CD4-positive, CD25-positive, alpha-beta regulatory T cell (primary cell): ENCODE results near the gene ATXN1. TPM values are rescaled to one million over a fixed set of nuclear protein-coding genes. Genes with fewer than 3 reads are reported as not detected.

ENCODE experiments used
- ATAC-seq, 2 donors: fragments of 150-1000 bp; cut with Tn5 transposase; one replicate each; pipeline ENCODE4 v1.10.0; 2021; ENCODE audit warnings: low read depth in 2 of 2, moderate number of reproducible peaks in 2 of 2, moderate library complexity in 1 of 2
- DNase-seq, 3 donors: peaks; one replicate each; pipeline versions ENCODE4 v3.0.0 to v3.0.0-alpha.2; 2012 to 2022; ENCODE audit warnings: mixed read lengths in 1 of 3
- H3K27ac ChIP-seq: one replicate; pipeline ENCODE4 v1.7.0; 2013; ENCODE audit warnings: mild to moderate bottlenecking, low read length; ENCODE audit not compliant: insufficient read depth, poor library complexity, severe bottlenecking
- H3K27me3 ChIP-seq: one replicate; pipeline ENCODE4 v1.7.0; 2013; ENCODE audit warnings: low read length; ENCODE audit not compliant: control insufficient read depth, insufficient read depth
- H3K36me3 ChIP-seq: one replicate; pipeline ENCODE4 v1.7.0; 2013; ENCODE audit warnings: mild to moderate bottlenecking, low read length, moderate library complexity; ENCODE audit not compliant: control insufficient read depth, insufficient read depth
- H3K4me1 ChIP-seq: 2 replicates; pipeline ENCODE4 v1.7.0; 2013; ENCODE audit warnings: mild to moderate bottlenecking, low read length; ENCODE audit not compliant: insufficient read depth, control insufficient read depth, poor library complexity, severe bottlenecking
- H3K4me3 ChIP-seq: one replicate; pipeline ENCODE4 v1.7.0; 2013; ENCODE audit warnings: low read depth, mild to moderate bottlenecking, low read length, moderate library complexity
- H3K9me3 ChIP-seq, 2 experiments: 1 replicate in 1 of 2; 2 replicates in 1 of 2; pipeline ENCODE4 v1.7.0; 2013; ENCODE audit warnings: low read length in 2 of 2, mild to moderate bottlenecking in 1 of 2, moderate library complexity in 1 of 2; ENCODE audit not compliant: control insufficient read depth in 2 of 2
- H3K27ac Mint-ChIP-seq, 3 donors: one replicate each; pipeline ENCODE4 v1.8.0; 2020 to 2022; ENCODE audit warnings: mild to moderate bottlenecking in 3 of 3, mixed read lengths in 3 of 3, moderate library complexity in 2 of 3
- H3K27me3 Mint-ChIP-seq: one replicate; pipeline ENCODE4 v1.8.0; 2022; ENCODE audit warnings: mild to moderate bottlenecking, mixed read lengths
- H3K36me3 Mint-ChIP-seq: one replicate; pipeline ENCODE4 v1.8.0; 2020; ENCODE audit warnings: mixed read lengths
- H3K4me1 Mint-ChIP-seq, 4 donors: one replicate each; pipeline ENCODE4 v1.8.0; 2020 to 2022; ENCODE audit warnings: mixed read lengths in 4 of 4, mild to moderate bottlenecking in 1 of 4
- H3K4me3 Mint-ChIP-seq, 4 donors: one replicate each; pipeline ENCODE4 v1.8.0; 2020 to 2022; ENCODE audit warnings: mild to moderate bottlenecking in 4 of 4, mixed read lengths in 4 of 4, moderate library complexity in 3 of 4
- H3K9me3 Mint-ChIP-seq, 7 donors: one replicate each; pipeline ENCODE4 v1.8.0; 2020 to 2022; ENCODE audit warnings: mixed read lengths in 7 of 7, mild to moderate bottlenecking in 3 of 7, moderate library complexity in 2 of 7
- polyA plus RNA-seq, 4 donors: library from polyadenylated mRNA; unstranded; fragments of 300-500 nt; fragmentation: Illumina TruSeq; gene quantifications; one replicate each; pipeline ENCODE4 v1.2.3, GENCODE V29; 2021
- total RNA-seq: library from RNA; stranded (reverse); gene quantifications from one replicate; pipeline ENCODE4 v1.2.3, GENCODE V29; 2022

The ATXN1 gene
- total and polyA plus RNA-seq, 5 donors from 2014 or later, result 15.8 to 191 (median 19.2) TPM

- H3K9me3 ChIP-seq, result no peaks in the 10 kb centered on the region
- Mint-ChIP-seq H3K9me3 (no peaks in the 10 kb centered on the region), H3K36me3 (peaks cover 38% of the 10 kb centered on the region), H3K27me3 (no peaks in the 10 kb centered on the region), H3K27ac (peak overlapping the region in 1 of 3 donors; percentile 26), H3K4me3 (no peak overlapping the region), H3K4me1 (peaks cover 40 to 79% (median 73%) of the 10 kb centered on the region in 4 donors)
- DNase-seq (no peak), ATAC-seq (no peak)
- H3K27ac ChIP-seq, result no peak overlapping the region
- H3K4me1 ChIP-seq, result peaks cover 39% of the 10 kb centered on the region
- H3K36me3 ChIP-seq, result peaks cover 62% of the 10 kb centered on the region
- no peak overlapping the region for H3K4me3 ChIP-seq
- no peaks in the 10 kb centered on the region for H3K27me3 ChIP-seq
These were observed 8.9 kb downstream of the ATXN1 start for GRCh38 chr6:16752206-16752866.

- H3K4me1 Mint-ChIP-seq, result peaks cover 38 to 79% (median 71%) of the 10 kb centered on the region in 4 donors
- Histone ChIP-seq H3K4me1 (peaks cover 39% of the 10 kb centered on the region), H3K27ac (no peak overlapping the region), H3K36me3 (peaks cover 62% of the 10 kb centered on the region), H3K4me3 (no peak overlapping the region), H3K27me3 (no peaks in the 10 kb centered on the region), H3K9me3 (no peaks in the 10 kb centered on the region)
- no peaks in the 10 kb centered on the region for H3K9me3 Mint-ChIP-seq
- DNase-seq (no peak), ATAC-seq (no peak)
- peaks cover 38% of the 10 kb centered on the region for H3K36me3 Mint-ChIP-seq
- no peaks in the 10 kb centered on the region for H3K27me3 Mint-ChIP-seq
- no peak overlapping the region for H3K27ac Mint-ChIP-seq
- no peak overlapping the region for H3K4me3 Mint-ChIP-seq
These were observed 9.9 kb downstream of the ATXN1 start for GRCh38 chr6:16751251-16751946.

GRCh38 chr6:16750566-16750965 lies 10.7 kb downstream of the ATXN1 start:
- DNase-seq (no peak), ATAC-seq (no peak)
- H3K4me1 Mint-ChIP-seq, result peaks cover 44 to 82% (median 73%) of the 10 kb centered on the region in 4 donors
- no peaks in the 10 kb centered on the region for H3K9me3 Mint-ChIP-seq
- Histone ChIP-seq H3K27me3 (no peaks in the 10 kb centered on the region), H3K36me3 (peaks cover 64% of the 10 kb centered on the region), H3K4me1 (peaks cover 41% of the 10 kb centered on the region), H3K27ac (no peak overlapping the region), H3K9me3 (no peaks in the 10 kb centered on the region), H3K4me3 (no peak overlapping the region)
- peaks cover 38% of the 10 kb centered on the region for H3K36me3 Mint-ChIP-seq
- no peak overlapping the region for H3K27ac Mint-ChIP-seq
- H3K4me3 Mint-ChIP-seq, result peak overlapping the region in 1 of 4 donors; percentile 1
- no peaks in the 10 kb centered on the region for H3K27me3 Mint-ChIP-seq

- Histone ChIP-seq H3K27me3 (no peaks in the 10 kb centered on the region), H3K4me3 (no peak overlapping the region), H3K9me3 (no peaks in the 10 kb centered on the region), H3K27ac (no peak overlapping the region), H3K36me3 (peaks cover 62% of the 10 kb centered on the region), H3K4me1 (peaks cover 34% of the 10 kb centered on the region)
- peak overlapping the region in 1 of 4 donors; percentile 17 for H3K4me3 Mint-ChIP-seq
- ATAC-seq (no peak), DNase-seq (no peak)
- H3K9me3 Mint-ChIP-seq, result no peaks in the 10 kb centered on the region
- peak overlapping the region; percentile 3 to 79 (median 43) for H3K27ac Mint-ChIP-seq
- H3K36me3 Mint-ChIP-seq, result peaks cover 38% of the 10 kb centered on the region
- H3K4me1 Mint-ChIP-seq, result peaks cover 41 to 84% (median 71%) of the 10 kb centered on the region in 4 donors
- H3K27me3 Mint-ChIP-seq, result no peaks in the 10 kb centered on the region
These were observed 11.5 kb downstream of the ATXN1 start for GRCh38 chr6:16749516-16750485.

GRCh38 chr6:16748025-16748319 lies 13.3 kb downstream of the ATXN1 start:
- H3K36me3 Mint-ChIP-seq, result peaks cover 32% of the 10 kb centered on the region
- Histone ChIP-seq H3K27me3 (no peaks in the 10 kb centered on the region), H3K4me3 (no peak overlapping the region), H3K36me3 (peaks cover 54% of the 10 kb centered on the region), H3K4me1 (peaks cover 31% of the 10 kb centered on the region), H3K27ac (no peak overlapping the region), H3K9me3 (no peaks in the 10 kb centered on the region)
- H3K9me3 Mint-ChIP-seq, result no peaks in the 10 kb centered on the region
- peaks cover 40 to 86% (median 73%) of the 10 kb centered on the region in 4 donors for H3K4me1 Mint-ChIP-seq
- no peak overlapping the region for H3K4me3 Mint-ChIP-seq
- DNase-seq, result no peak
- H3K27ac Mint-ChIP-seq, result peak overlapping the region in 1 of 3 donors; percentile 59
- no peaks in the 10 kb centered on the region for H3K27me3 Mint-ChIP-seq
- ATAC-seq, result no peak

- peak overlapping the region; percentile 14 for H3K4me3 ChIP-seq
- peaks cover 40 to 85% (median 72%) of the 10 kb centered on the region in 4 donors for H3K4me1 Mint-ChIP-seq
- no peaks in the 10 kb centered on the region for H3K9me3 Mint-ChIP-seq
- H3K4me1 ChIP-seq, result peaks cover 36% of the 10 kb centered on the region
- no peaks in the 10 kb centered on the region for H3K27me3 Mint-ChIP-seq
- H3K36me3 Mint-ChIP-seq, result peaks cover 27% of the 10 kb centered on the region
- ATAC-seq (peak; percentile 50 to 64), DNase-seq (no peak)
- H3K36me3 ChIP-seq, result peaks cover 54% of the 10 kb centered on the region
- H3K4me3 Mint-ChIP-seq, result no peak overlapping the region
- H3K27me3 ChIP-seq, result no peaks in the 10 kb centered on the region
- H3K9me3 ChIP-seq, result no peaks in the 10 kb centered on the region
- H3K27ac ChIP-seq, result no peak overlapping the region
- H3K27ac Mint-ChIP-seq, result peak overlapping the region; percentile 6 to 59 (median 20)
These were observed 13.8 kb downstream of the ATXN1 start for GRCh38 chr6:16747232-16748024.

GRCh38 chr6:16746812-16747211 lies 14.4 kb downstream of the ATXN1 start:
- peaks cover 40 to 88% (median 72%) of the 10 kb centered on the region in 4 donors for H3K4me1 Mint-ChIP-seq
- peak overlapping the region in 1 of 3 donors; percentile 20 for H3K27ac Mint-ChIP-seq
- H3K27ac ChIP-seq, result no peak overlapping the region
- H3K9me3 ChIP-seq, result no peaks in the 10 kb centered on the region
- no peaks in the 10 kb centered on the region for H3K9me3 Mint-ChIP-seq
- peaks cover 41% of the 10 kb centered on the region for H3K4me1 ChIP-seq
- H3K27me3 Mint-ChIP-seq, result no peaks in the 10 kb centered on the region
- H3K27me3 ChIP-seq, result no peaks in the 10 kb centered on the region
- H3K36me3 Mint-ChIP-seq, result peaks cover 25% of the 10 kb centered on the region
- DNase-seq (no peak), ATAC-seq (no peak)
- no peak overlapping the region for H3K4me3 ChIP-seq
- H3K36me3 ChIP-seq, result peaks cover 52% of the 10 kb centered on the region
- no peak overlapping the region for H3K4me3 Mint-ChIP-seq
